Epithelial cell of prostate (primary cell): ENCODE measurements around the gene CITED1.
A peak's percentile ranks its signal among the peaks of the same experiment; 100 is the strongest.

Experiments used
- DNase-seq: peaks from one replicate; pipeline ENCODE4 v3.0.0-alpha.2; 2011; ENCODE audit warnings: low read depth, low spot score
- H3K27ac ChIP-seq: fragments of 450-650 bp; 2 replicates; pipeline ENCODE4 v1.5.1; 2017; ENCODE audit warnings: mild to moderate bottlenecking

CITED1 gene

DNA sequence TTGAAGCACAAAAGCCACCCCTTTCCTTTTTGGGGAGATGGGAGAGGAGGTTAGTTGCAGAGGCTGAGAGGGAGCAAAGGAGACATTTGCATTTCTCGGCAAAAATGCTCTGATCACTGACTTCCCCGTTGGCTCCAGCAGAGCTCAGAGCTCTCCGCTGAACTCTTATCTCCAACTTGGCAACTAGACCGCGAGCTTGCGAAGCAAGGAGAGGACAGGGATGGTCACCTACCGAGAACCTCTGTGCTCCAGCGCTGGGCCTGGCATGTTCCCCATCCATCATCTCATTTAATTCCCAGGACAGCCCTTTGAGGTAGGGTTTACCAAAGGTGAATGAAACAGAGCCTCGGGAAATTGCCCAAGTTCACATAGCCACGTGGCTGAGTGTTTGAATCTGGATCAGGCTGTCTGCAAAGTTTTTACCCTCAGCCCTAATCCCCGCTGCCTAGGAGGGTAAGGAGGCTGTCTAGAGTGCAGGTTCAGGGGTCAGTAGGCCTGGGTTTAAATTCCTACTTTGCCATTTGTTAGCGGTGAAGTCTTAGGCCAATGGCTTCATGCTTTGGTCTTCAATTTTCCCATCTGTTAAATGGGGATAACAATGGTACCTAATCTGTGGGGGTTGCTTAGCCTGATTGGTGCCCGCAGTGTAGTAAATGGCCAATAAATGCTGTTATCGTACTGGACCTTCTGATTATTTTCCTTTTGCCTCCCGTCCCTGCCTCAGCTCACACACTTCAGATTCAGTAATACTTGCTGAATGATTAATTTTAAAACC, 3.8 kb upstream of the CITED1 start:
- no peak overlapping the region for H3K27ac ChIP-seq
- DNase-seq: no peak

DNA sequence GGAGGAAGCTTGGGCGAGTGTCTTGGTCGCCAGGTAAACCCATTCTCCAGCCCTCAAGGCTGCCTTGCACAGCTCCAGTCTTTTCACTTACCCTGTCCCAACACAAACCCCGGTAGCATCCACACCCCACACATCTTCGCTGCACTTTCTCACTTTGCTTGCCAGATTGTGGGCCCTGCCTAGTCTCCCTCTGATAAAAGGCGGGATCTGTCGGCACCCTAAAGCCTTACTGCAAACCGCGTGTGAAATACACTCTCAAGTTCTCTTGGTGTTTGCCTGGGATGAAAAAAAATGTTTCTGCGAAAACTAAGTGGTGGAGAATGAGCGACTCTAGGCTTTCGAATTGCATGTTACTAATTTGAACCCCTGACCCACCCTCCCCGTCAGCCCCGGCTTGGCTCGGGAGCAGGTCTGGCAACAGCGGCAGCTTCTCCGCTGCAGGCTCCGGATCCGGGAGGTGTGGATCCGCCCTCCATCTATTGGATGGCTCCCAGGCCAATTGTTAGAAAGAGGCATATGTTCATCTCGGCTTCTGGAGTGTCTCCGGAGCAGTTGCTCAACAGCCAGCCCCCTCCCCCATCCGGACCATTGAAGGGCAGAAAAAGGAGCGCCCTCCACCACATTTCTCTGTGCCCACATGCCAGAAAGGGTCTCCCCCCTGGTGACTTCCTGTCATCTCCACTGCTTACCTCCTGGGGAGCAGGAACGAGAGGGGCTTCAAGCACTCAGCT, 3.0 kb upstream of the CITED1 start:
- no peak for DNase-seq
- no peak overlapping the region for H3K27ac ChIP-seq

DNA sequence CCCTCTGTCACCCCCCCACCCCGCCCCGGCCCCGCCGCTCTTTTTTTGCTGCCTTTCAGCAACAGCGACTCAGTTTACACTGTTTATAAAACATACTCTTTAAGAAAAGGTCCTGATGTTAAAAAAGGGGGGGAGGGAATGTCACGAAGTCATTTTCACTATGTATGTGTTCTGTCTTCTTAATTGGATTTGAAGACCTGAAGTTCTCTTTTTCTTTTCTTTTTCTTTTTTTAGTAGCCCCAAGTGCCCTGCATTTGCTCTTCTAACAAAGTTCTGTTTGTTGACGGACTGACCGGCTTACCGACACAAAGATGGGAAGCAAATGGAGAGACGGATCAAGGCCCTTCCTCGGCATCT, 2.5 kb upstream of the CITED1 start:
- no peak overlapping the region for H3K27ac ChIP-seq
- DNase-seq: no peak

DNA sequence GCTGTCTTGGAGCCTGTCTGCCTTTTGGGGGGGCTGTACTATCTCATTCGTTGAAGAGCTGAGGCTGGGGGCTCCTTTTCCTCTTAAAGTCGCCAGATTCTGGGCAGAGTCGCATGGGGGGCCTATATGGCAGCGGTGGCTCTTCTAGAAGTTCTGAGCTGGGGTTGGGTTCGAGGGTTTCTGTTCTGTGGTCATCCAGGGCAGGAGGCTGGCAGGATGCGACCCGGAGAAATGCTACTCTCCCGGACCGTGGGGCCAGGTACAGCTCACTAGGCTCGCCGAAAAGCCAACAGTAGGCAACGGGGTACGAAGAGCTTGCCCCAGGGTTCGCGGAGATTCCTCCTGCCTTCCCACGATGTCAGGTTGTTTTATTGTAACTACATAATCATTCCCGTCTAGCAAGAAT, 1.9 kb upstream of the CITED1 start:
- H3K27ac ChIP-seq: no peak overlapping the region
- no peak for DNase-seq

DNA sequence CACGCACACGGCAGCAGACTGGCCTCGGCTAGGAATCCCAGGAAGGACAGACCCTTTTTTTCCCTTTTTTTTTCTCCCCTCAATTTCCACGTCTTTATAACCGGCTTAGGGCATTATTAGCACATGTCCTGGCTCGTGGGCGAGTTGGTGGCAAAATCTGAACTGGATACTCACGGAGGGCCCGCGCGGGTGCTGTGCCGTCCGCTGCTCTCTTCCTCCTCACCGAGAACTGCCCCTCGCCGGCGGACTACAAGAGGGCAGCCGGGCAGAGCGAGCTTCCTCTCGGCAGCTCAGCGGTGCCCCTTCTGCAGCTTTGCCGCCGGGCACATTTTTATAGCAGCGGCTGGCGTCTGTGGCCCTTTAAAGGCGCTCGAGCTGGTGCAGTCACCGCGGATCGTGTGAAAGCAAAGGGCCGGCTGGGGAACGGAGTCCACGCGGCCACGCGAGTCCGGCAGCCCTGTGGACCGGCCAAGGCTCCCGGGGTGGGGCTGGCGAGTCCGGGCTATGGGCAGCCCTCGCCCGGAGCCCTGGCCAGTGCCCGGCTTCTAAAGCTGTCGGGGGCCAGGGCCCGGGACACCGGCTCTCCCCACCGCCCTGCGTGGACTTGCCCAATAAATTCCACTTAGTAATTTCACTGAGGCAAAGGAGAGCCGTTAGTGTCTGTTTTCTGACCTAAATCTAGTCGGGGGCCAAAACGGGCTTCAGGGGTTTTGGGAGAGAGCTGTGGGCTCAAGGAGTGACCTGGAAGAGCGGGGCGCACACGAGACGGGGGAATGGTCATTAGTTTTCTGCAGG, 1.3 kb upstream of the CITED1 start:
- no peak for DNase-seq
- no peak overlapping the region for H3K27ac ChIP-seq

DNA sequence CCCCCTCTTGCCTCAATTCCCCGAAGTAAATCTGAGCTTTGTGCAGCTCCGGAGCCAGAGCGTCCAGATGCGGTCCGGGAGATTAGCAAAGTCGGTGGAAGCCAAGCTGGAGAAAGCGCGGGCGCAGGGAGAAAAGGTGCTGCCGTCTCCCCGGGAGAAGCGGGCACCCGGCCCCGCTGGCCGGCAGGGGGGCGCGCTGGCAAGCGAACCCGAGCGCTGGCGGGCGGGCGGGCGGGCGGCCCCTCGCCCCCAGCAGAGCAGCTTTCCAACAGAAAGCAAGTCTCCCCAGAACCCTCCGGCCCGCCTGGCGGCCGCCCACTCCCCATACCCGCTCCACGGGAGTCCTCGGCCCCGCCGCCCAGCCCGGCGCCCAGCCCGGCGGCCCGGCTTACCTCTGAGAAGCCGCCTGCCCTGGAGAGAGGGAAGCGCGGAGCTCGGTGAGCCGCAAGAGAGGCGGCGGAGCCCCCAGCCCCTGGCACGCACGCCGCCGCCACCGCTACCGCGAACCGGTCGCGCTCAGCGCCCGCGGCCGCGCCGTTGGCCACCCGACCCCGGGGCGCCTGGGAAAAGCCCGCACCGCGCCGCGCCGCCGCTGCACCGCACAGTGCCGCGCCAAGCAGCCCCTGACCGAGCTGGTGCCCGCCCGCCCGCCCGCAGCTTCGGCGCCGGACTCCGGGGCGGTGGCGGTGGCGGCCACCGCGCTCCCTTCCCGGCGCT, 529 bp upstream of the CITED1 start:
- DNase-seq: no peak
- no peak overlapping the region for H3K27ac ChIP-seq

DNA sequence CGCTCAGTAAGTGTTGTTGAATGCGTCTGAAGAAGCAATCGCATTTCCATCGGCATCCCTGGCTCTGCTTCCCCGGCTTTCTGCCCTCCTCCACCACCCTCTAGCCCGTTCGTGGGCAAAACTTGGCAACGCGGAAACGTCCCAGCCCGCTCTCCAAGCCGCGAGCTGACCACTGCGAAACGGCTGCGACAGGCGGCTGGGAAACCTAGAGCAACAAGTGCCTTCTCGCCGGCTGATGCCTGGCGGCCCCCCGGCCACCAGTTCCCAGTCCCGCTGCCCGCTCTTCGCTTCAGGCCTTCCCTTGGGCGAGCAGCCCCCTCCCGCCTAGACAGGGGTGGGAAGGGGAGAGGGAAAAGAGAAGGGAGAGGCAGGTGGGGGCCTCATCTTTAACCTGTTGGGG, 837 bp downstream of the CITED1 start:
- DNase-seq: no peak
- no peak overlapping the region for H3K27ac ChIP-seq

DNA sequence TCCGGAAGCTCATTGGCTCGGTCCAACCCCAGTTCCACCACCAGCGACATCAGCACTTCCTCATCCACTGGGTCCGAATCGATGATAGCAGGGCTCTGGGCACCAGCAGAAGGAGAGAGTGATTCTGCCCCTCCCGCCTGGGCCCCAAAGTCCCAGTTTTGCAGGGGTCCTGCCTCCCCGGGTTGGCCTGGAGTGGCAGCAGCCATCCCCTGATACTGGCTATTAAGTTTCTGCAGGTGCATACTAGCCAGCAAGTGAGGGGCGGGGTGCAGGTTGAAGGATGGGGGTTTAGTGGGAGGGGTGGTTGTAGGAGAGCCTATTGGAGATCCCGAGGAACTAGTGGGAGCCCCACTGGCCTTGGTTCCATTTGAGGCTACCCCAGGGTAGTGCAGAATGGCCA, 3.9 kb downstream of the CITED1 start:
- no peak for DNase-seq
- H3K27ac ChIP-seq: no peak overlapping the region

DNA sequence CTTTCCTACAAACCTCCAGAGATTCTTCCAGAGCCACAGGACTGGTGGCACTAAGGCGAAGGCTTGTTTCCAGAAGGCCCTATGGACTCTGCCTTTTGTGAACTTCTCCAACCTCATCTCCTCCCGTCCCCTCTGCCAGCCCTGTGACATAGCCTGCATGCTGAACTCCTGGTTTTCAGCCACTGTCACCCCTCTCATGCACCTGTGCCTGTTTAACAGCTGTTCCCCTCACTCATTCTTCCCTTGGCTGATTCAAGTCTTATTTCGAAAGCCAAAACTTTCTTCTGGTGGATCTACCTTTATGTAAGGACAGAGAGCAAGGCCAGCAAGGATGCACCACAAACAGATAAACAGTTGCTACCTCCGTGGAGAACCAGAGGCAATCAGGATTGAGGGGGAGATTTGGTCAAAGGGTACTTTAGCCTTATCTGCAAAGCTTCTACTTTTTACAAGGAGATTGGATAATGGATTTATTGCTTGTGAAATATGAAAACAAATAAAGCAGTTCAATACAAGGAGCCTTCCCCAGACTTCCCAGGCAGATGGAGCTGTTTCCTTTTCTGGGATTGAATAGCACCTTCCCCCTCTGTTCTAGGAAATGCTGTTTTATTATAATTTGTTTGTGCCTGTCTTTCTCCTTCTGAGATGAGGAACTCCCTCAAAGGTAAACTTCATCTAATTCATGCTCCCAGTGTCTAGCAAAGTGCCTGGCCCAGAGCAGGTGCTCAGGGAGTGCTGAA, 5.7 kb downstream of the CITED1 start:
- H3K27ac ChIP-seq: no peak overlapping the region
- no peak for DNase-seq

DNA sequence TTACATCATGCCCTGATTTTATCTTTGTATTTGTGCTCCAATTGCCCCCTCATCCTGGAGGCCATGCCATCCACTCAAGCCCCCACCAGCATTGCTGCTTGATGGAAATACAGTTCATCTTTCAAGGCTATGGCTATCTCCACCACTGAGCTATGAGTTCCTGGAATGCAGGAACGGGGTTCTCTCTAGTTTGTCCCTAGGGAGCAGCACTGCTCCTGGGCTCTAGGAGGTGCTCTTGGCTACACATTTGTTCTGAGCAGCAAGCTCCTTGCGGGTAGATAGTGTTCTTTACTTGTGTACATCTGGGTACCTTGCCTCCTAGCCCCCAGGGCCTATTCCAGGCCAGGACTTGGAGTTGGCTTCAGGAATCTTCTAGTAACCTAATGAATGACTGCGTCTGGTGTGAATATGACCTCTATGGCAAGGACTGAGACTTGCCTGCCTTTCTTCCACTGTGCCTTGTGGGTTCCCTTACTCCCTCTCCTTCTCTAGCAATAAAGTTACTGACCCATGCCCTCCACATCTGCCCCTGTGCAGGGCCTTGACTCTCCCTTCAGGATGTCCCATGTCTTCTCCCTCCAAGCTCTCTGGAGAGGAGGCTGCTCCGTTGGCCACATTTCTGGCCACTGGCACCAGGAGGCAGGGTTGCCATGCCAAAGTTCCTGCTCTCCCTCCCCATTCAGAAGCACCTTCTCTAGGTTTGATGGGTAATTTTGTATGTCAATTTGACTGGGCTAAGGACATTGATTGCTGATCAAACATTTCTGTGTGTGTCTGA, 7.6 kb downstream of the CITED1 start:
- no peak overlapping the region for H3K27ac ChIP-seq
- DNase-seq: no peak

DNA sequence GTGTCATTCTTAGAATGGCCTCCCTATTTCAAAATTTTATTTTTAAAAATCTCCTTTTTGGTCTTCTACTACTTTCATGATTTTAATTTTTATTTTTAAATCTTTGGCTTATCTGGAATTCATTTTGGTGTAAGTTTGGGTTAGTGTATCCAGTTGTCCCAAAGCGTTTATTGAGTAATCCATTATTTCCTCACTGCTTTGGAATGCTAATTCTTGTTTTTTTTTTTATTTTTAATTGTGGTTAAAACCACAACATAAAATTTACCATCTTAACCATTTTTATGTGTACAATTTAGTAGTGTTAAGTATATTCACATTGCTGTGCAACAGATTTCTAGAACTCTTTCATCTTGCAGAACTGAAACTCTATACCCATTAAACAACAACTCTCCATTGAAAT, 8.7 kb downstream of the CITED1 start:
- no peak overlapping the region for H3K27ac ChIP-seq
- no peak for DNase-seq

DNA sequence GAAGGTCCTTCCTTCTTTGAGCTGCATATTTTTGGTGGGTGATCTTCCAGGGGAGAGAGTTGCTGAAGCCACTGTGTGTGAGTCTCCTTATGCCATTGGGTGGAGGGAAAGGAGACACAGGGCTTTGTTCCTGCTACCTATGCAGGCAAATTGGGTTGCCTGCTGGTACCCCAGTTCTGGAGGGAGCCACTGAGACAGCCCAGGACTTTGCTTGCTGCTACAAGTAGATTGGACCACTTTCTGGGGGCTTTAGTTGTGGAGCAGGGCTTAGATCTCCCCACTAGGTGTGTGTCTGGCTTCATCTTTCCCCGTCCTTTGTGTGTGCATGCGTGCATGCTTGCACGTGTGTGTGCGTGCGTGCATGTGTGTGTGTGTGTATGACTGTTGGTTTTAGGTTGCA, 10.0 kb downstream of the CITED1 start:
- no peak for DNase-seq
- no peak overlapping the region for H3K27ac ChIP-seq

DNA sequence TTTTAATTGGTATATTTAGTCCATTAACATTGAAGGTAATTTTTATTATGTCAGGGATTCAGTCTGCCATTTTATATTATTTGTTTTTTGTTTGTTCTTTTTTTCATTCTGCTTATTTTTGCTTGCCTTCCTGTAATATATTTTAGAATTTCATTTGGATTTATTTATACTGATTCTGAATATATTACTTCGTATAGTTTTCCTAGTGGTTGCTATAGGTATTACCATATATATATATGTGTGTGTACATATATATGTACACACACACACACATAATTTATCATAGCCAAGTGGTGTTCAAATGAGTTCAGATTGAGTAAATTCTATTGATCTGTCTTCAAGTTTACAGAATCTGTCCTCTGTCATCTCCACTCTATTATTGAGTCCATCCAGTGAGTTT, 11.2 kb downstream of the CITED1 start:
- DNase-seq: no peak
- no peak overlapping the region for H3K27ac ChIP-seq

DNA sequence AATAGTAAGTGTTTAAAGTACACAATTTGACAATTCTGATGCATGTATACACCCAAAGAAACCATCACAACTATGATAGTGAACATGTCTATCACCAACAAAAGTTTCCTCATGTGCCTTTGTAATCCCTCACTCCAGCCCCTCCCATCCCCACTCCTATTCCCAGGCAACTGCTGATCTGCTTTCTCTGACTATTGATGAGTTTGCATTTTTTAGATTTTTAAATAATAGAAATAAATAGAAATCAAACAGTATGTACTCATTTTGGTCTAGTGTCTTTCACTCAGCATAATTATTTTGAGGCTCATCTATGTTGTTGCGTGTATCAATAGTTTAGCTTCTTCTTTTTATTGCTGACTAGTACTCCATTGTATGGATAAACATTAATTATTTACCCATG, 23.4 kb downstream of the CITED1 start:
- H3K27ac ChIP-seq: no peak overlapping the region
- DNase-seq: no peak

DNA sequence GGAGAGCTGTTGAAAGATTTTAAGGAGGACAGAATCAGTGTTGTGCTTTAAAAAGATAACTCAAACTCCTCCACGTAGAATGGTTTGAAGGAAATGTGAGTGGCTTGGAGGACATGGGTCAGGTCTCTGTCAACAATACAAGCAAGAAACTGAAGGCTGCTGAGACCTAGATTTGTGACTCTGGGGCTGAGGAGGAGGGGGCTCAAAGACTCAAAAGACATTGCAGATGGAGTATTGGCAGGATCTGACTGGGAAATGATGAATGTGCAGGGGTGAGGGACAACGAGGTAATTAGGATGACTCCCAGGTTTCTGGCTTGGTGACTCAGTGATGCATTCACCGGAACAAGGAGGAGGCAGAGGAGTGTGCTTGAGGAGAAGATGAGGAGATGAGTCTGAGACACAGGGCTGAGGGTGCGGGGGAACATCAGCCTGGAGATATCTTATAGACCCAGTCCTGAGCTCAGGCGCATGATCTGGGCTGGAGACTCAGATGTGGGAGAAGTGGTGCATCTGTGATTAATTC, 25.3 kb downstream of the CITED1 start:
- DNase-seq: no peak
- no peak overlapping the region for H3K27ac ChIP-seq

DNA sequence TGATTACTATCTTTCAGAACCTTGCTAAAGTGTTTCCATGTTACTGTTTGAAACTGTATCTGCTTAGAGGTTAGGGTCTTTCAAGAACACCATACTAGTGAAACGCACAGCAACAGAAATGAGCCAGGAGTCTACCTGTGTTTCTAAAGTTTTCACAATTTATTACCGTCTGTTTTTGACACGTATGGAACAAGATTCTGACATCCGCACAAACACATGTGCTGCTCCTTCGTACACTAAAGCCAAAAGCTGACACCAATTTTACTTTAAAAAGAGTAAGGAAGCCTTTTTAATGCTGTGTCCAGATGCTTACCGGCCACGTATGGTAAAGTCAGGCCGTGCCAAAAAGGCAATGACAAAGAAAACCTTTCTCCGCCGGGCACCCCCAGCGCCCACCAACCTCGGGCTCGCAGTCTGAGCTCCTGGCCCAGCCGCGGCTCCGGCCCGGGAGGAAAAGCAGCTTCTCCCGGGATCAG, 29.2 kb downstream of the CITED1 start:
- peak overlapping the region; percentile 83 for H3K27ac ChIP-seq
- no peak for DNase-seq

DNA sequence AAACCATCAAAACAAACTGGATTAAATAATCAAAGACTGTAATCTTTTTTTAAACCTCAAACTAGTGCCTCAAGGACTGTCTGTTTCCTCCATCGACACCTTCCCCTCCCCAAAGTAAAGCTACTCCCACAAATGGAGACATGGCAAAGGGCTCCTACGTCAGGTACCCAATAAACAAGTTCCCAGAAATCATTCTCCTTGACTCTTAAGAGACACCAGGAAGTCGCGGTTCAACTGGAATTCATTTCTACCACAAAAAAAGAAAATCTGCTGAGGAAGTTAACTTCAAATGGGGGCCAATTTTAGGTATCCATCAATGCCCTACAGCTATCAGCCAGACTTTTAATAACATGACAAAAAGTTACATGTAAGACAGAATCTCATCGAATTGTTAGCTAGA, 31.2 kb downstream of the CITED1 start:
- H3K27ac ChIP-seq: peak overlapping the region; percentile 83
- DNase-seq: no peak

DNA sequence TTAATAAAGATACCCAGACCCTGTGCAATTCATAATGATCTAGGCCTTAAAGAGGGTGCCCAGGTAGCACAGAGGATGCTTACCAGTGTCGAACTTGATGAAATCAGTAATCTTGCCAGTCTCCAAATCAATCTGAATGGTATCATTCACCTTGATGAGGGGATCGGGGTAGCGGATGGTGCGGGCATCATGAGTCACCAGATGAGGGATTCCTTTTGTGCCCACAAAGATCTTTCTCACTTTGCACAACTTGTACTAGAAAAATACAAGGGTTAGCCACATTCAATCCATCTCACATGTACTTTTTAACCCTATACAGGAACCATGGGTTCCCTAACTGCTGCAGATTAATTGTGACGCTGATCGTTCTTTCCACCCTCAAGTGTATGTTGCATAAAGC, 32.0 kb downstream of the CITED1 start:
- DNase-seq: no peak
- H3K27ac ChIP-seq: peak overlapping the region; percentile 83

DNA sequence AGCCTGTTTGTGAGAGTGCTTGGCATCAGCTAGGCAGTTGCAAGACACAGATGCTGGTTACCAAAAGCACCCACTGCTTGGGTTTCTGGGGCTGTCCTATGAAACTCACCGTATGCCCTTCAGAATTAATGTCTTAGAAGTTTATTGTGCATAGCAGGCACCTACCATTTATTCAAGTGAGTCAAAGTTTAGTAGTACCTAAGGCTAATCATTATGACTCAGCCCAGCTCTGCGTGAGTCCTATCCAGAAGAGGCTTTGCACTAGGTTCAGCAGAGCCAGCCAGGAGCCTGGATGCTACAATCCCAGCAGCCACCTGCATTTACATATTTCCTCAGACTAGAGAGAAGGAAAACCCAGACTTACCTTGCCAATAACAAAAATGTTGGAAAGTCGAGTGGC, 32.8 kb downstream of the CITED1 start:
- H3K27ac ChIP-seq: peak overlapping the region; percentile 83

More for the DNA sequence above, 32.8 kb downstream of the CITED1 start:
- DNase-seq: no peak
